ENCODE measurements around the gene TGFA.

TGFA gene

DNA sequence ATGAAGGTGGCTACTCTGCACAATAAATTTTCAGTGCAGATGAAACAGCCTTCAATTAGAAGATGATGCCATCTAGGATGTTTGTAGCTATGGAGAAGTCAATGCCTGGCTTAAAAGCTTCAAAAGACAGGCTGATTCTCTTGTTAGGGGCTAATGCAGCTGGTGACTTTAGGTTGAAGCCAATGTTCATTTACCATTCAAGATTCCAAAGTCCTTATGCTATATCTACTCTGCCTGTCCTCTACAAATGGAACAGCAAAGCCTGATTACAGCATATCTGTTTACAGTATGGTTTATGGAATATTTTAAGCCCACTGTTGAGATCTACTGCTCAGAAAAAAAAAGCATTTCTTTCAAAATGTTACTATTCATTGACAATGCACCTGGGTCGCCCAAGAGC, 15.8 kb downstream of the TGFA start:
- Histone ChIP-seq H3K36me3 (ENCODE audit: insufficient read depth, low read length) (no peaks in the 10 kb centered on the region), H3K27ac (ENCODE audit: low read depth, low read length, poor library complexity, severe bottlenecking) (no peak overlapping the region), H3K79me2 (ENCODE audit: insufficient read depth, low read length) (no peaks in the 10 kb centered on the region), H3F3A (ENCODE audit: insufficient read depth, low read length) (no peaks in the 10 kb centered on the region), H3K4me1 (ENCODE audit: insufficient read depth, low read length, severe bottlenecking) (no peaks in the 10 kb centered on the region), H3K4me3 (ENCODE audit: low read depth, low read length, poor library complexity, severe bottlenecking) (no peak overlapping the region), H3K9me2 (ENCODE audit: low read depth, low read length) (no peaks in the 10 kb centered on the region), H2AFZ (ENCODE audit: low read length) (no peak overlapping the region), H3K9me3 (ENCODE audit: low read length) (no peaks in the 10 kb centered on the region), H3K27me3 (ENCODE audit: insufficient read depth, low read length) (no peaks in the 10 kb centered on the region), H3K9ac (ENCODE audit: low read length) (no peak overlapping the region), H3K4me2 (ENCODE audit: low read length) (no peak overlapping the region), H4K20me1 (ENCODE audit: insufficient read depth, low read length) (no peaks in the 10 kb centered on the region)
- TF ChIP-seq CTCF (IDR thresholded peaks at IDR 0.05; ENCODE audit: low read length) (no peak), EZH2 (IDR thresholded peaks at IDR 0.05; ENCODE audit: borderline replicate concordance, low read length) (no peak)

DNA sequence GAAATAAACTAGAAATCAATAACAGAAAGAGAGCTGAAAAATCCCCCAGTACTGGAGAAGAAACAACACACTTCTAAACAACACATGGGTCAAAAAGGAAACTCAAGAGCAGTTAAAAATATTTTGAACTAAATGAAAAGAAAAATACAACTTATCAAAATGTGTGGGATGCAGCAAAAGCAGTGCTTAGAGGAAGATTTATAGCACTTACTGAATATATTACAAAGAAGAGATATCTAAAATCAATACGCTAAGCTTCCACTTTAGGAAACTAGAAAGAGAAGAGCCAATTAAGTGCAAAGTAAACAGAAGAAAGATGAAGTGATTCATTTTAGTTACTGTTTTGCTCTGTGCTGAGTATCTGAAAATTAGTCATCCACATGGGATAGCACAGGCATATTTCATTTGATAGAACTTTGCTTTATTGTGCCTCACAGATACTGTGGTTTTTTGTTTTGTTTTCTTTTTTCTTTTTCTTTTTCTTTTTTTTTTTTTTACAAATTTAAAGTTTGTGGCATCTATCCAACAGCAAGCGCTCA, 17.0 kb downstream of the TGFA start:
- no peaks in the 10 kb centered on the region for H3K27me3 ChIP-seq (ENCODE audit: insufficient read depth, low read length)
- TF ChIP-seq EZH2 (IDR thresholded peaks at IDR 0.05; ENCODE audit: borderline replicate concordance, low read length), result no peak
- no peak for TF ChIP-seq CTCF (IDR thresholded peaks at IDR 0.05; ENCODE audit: low read length)
- H3K4me2 ChIP-seq (ENCODE audit: low read length), result no peak overlapping the region
- H4K20me1 ChIP-seq (ENCODE audit: insufficient read depth, low read length), result no peaks in the 10 kb centered on the region
- H3K9me3 ChIP-seq (ENCODE audit: low read length), result no peaks in the 10 kb centered on the region
- no peaks in the 10 kb centered on the region for H3K4me1 ChIP-seq (ENCODE audit: insufficient read depth, low read length, severe bottlenecking)
- H3K4me3 ChIP-seq (ENCODE audit: low read depth, low read length, poor library complexity, severe bottlenecking), result no peak overlapping the region
- H3K36me3 ChIP-seq (ENCODE audit: insufficient read depth, low read length), result no peaks in the 10 kb centered on the region
- H3F3A ChIP-seq (ENCODE audit: insufficient read depth, low read length), result no peaks in the 10 kb centered on the region
- H3K9ac ChIP-seq (ENCODE audit: low read length), result no peak overlapping the region
- H3K27ac ChIP-seq (ENCODE audit: low read depth, low read length, poor library complexity, severe bottlenecking), result no peak overlapping the region
- no peak overlapping the region for H2AFZ ChIP-seq (ENCODE audit: low read length)
- H3K79me2 ChIP-seq (ENCODE audit: insufficient read depth, low read length), result no peaks in the 10 kb centered on the region
- H3K9me2 ChIP-seq (ENCODE audit: low read depth, low read length), result no peaks in the 10 kb centered on the region

- Histone ChIP-seq H4K20me1 (ENCODE audit: insufficient read depth, low read length) (no peaks in the 10 kb centered on the region), H3F3A (ENCODE audit: insufficient read depth, low read length) (no peaks in the 10 kb centered on the region), H2AFZ (ENCODE audit: low read length) (no peak overlapping the region), H3K9me3 (ENCODE audit: low read length) (no peaks in the 10 kb centered on the region), H3K36me3 (ENCODE audit: insufficient read depth, low read length) (no peaks in the 10 kb centered on the region), H3K27ac (ENCODE audit: low read depth, low read length, poor library complexity, severe bottlenecking) (no peak overlapping the region), H3K4me1 (ENCODE audit: insufficient read depth, low read length, severe bottlenecking) (no peaks in the 10 kb centered on the region), H3K9me2 (ENCODE audit: low read depth, low read length) (no peaks in the 10 kb centered on the region), H3K9ac (ENCODE audit: low read length) (no peak overlapping the region), H3K27me3 (ENCODE audit: insufficient read depth, low read length) (no peaks in the 10 kb centered on the region), H3K4me2 (ENCODE audit: low read length) (no peak overlapping the region), H3K4me3 (ENCODE audit: low read depth, low read length, poor library complexity, severe bottlenecking) (no peak overlapping the region), H3K79me2 (ENCODE audit: insufficient read depth, low read length) (no peaks in the 10 kb centered on the region)
- TF ChIP-seq CTCF (IDR thresholded peaks at IDR 0.05; ENCODE audit: low read length), result no peak
- no peak for TF ChIP-seq EZH2 (IDR thresholded peaks at IDR 0.05; ENCODE audit: borderline replicate concordance, low read length)
Measured at GRCh38 chr2:70535573-70535972, 18.1 kb downstream of the TGFA start.

All from OCI-LY1 (cell line).